Measurements from ENCODE around the gene DNAJB6.

Gene DNAJB6

GRCh38 chr7:157410831-157411556 lies 74.2 kb downstream of the DNAJB6 start:
- no peak for DNase-seq

GRCh38 chr7:157411580-157411979 lies 74.8 kb downstream of the DNAJB6 start:
- no peak for DNase-seq

- no peak for DNase-seq
These were observed 75.2 kb downstream of the DNAJB6 start for GRCh38 chr7:157412021-157412443.

- DNase-seq, result no peak
These were observed 75.8 kb downstream of the DNAJB6 start for GRCh38 chr7:157412491-157413180.

- DNase-seq, result no peak
These were observed 77.3 kb downstream of the DNAJB6 start for GRCh38 chr7:157413881-157414701.

GRCh38 chr7:157414702-157415096 lies 77.9 kb downstream of the DNAJB6 start:
- no peak for DNase-seq

GRCh38 chr7:157415486-157415885 lies 78.7 kb downstream of the DNAJB6 start:
- DNase-seq, result no peak

GRCh38 chr7:157416011-157416410 lies 79.2 kb downstream of the DNAJB6 start:
- DNase-seq, result no peak

GRCh38 chr7:157418204-157419034 lies 81.6 kb downstream of the DNAJB6 start:
- no peak for DNase-seq

- no peak for DNase-seq
These were observed 82.2 kb downstream of the DNAJB6 start for GRCh38 chr7:157419035-157419293.

- no peak for DNase-seq
These were observed 85.5 kb downstream of the DNAJB6 start for GRCh38 chr7:157422279-157422678.

GRCh38 chr7:157423348-157423747 lies 86.5 kb downstream of the DNAJB6 start:
- DNase-seq, result no peak

GRCh38 chr7:157423886-157424565 lies 87.2 kb downstream of the DNAJB6 start:
- DNase-seq, result no peak

GRCh38 chr7:157425137-157425731 lies 88.4 kb downstream of the DNAJB6 start:
- DNase-seq, result no peak

GRCh38 chr7:157425761-157426160 lies 89.0 kb downstream of the DNAJB6 start:
- no peak for DNase-seq

GRCh38 chr7:157426463-157427301 lies 89.9 kb downstream of the DNAJB6 start:
- DNase-seq, result no peak

GRCh38 chr7:157427811-157428553 lies 91.2 kb downstream of the DNAJB6 start:
- DNase-seq, result no peak

GRCh38 chr7:157428554-157428945 lies 91.7 kb downstream of the DNAJB6 start:
- DNase-seq, result no peak

GRCh38 chr7:157429001-157429679 lies 92.3 kb downstream of the DNAJB6 start:
- no peak for DNase-seq
